Esophagus muscularis mucosa (tissue), 4 donors: ENCODE data around the gene PRKCE.

Source experiments
- CTCF ChIP-seq, 3 experiments: fragments of 200-600 bp in 2 of 3; fragments of 450-650 bp in 1 of 3; sonication (generic) in 2 of 3; IDR thresholded peaks; one replicate each; pipeline ENCODE4 v1.5.1; 2017 to 2019; ENCODE audit warnings: antibody characterized with exemption in 3 of 3, mild to moderate bottlenecking in 2 of 3, moderate library complexity in 1 of 3
- EP300 ChIP-seq: sonication (generic); formaldehyde crosslinking; IDR thresholded peaks from one replicate; pipeline ENCODE4 v1.6.1; 2017; ENCODE audit warnings: antibody characterized with exemption
- POLR2A ChIP-seq: fragments of 450-650 bp; IDR thresholded peaks from one replicate; pipeline ENCODE4 v1.6.1; 2017; ENCODE audit warnings: antibody characterized with exemption, moderate library complexity, mild to moderate bottlenecking, low read depth

- no peak for TF ChIP-seq CTCF (IDR thresholded peaks at IDR 0.05)
- TF ChIP-seq POLR2A = no peak
- TF ChIP-seq EP300 = no peak
Measured at GRCh38 chr2:45918463-45919159, 267.1 kb downstream of the PRKCE start.
